ENCODE results near the gene FAM227B.

GRCh38 chr15:49361370-49361769 lies 259.2 kb downstream of the FAM227B start:
- TF ChIP-seq CTCF (IDR thresholded peaks at IDR 0.05): no peak
- TF ChIP-seq EP300 (IDR thresholded peaks at IDR 0.05): no peak
- TF ChIP-seq POLR2AphosphoS5 (IDR thresholded peaks at IDR 0.05): no peak
